ENCODE results near the gene DHRS9.

- TF ChIP-seq CSDC2 (CRISPR knock-in tag; IDR thresholded peaks at IDR 0.05) = no peak
- TF ChIP-seq ZFP30 (CRISPR knock-in tag; IDR thresholded peaks at IDR 0.05) = no peak
- TF ChIP-seq TOX (CRISPR knock-in tag; IDR thresholded peaks at IDR 0.05; ENCODE audit: borderline replicate concordance) = no peak
- no peak for TF ChIP-seq RARB (CRISPR knock-in tag; IDR thresholded peaks at IDR 0.05)
- no peak for TF ChIP-seq ZFP3 (CRISPR knock-in tag; IDR thresholded peaks at IDR 0.05)
- TF ChIP-seq PPARA (CRISPR knock-in tag; IDR thresholded peaks at IDR 0.05; ENCODE audit: borderline replicate concordance) = no peak
- no peak for TF ChIP-seq TCF4 (CRISPR knock-in tag; IDR thresholded peaks at IDR 0.05; ENCODE audit: borderline replicate concordance)
- no peak for TF ChIP-seq BACH2 (CRISPR knock-in tag; IDR thresholded peaks at IDR 0.05; ENCODE audit: borderline replicate concordance)
- no peak for TF ChIP-seq ISL1 (CRISPR knock-in tag; IDR thresholded peaks at IDR 0.05)
- TF ChIP-seq, protein P1, sequence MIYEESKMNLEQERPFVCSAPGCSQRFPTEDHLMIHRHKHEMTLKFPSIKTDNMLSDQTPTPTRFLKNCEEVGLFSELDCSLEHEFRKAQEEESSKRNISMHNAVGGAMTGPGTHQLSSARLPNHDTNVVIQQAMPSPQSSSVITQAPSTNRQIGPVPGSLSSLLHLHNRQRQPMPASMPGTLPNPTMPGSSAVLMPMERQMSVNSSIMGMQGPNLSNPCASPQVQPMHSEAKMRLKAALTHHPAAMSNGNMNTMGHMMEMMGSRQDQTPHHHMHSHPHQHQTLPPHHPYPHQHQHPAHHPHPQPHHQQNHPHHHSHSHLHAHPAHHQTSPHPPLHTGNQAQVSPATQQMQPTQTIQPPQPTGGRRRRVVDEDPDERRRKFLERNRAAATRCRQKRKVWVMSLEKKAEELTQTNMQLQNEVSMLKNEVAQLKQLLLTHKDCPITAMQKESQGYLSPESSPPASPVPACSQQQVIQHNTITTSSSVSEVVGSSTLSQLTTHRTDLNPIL (CRISPR knock-in tag; IDR thresholded peaks at IDR 0.05; ENCODE audit: low read depth) = no peak
- no peak for TF ChIP-seq SNAI2 (CRISPR knock-in tag; IDR thresholded peaks at IDR 0.05)
- TF ChIP-seq ARNTL (CRISPR knock-in tag; IDR thresholded peaks at IDR 0.05; ENCODE audit: borderline replicate concordance, low read depth) = no peak
- no peak for TF ChIP-seq ZNF70 (CRISPR knock-in tag; IDR thresholded peaks at IDR 0.05)
Observed at GRCh38 chr2:169077674-169078240, 8.4 kb downstream of the DHRS9 start.

Data from SK-N-SH treated with all-trans-retinoic acid at 6 μM for 48 hours (cell line).